GM21390 (cell line): Measurements from ENCODE around the gene IPO11.
"Not testable (repeated sequence)": the region's sequence is repeated elsewhere in the genome, so short reads cannot be mapped to it uniquely, and the experiment has no call there.

ENCODE experiments used
- ATAC-seq: cut with Tn5 transposase; IDR thresholded peaks from one replicate; pipeline ENCODE4 v1.9.1; 2021; ENCODE audit not compliant: unreplicated experiment

The IPO11 gene

GRCh38 chr5:62448528-62448927 lies 36.0 kb downstream of the IPO11 start:
- no peak for ATAC-seq

GRCh38 chr5:62450259-62450658 lies 37.7 kb downstream of the IPO11 start:
- ATAC-seq = no peak

- ATAC-seq = no peak
These were observed 44.5 kb downstream of the IPO11 start for GRCh38 chr5:62457071-62457470.

- ATAC-seq = peak; percentile 82
These were observed 48.0 kb downstream of the IPO11 start for GRCh38 chr5:62460578-62460983.

GRCh38 chr5:62461561-62461960 lies 49.0 kb downstream of the IPO11 start:
- ATAC-seq = no peak

GRCh38 chr5:62465985-62466925 lies 53.7 kb downstream of the IPO11 start:
- ATAC-seq = no peak

GRCh38 chr5:62473209-62473608 lies 60.6 kb downstream of the IPO11 start:
- no peak for ATAC-seq

GRCh38 chr5:62475072-62475471 lies 62.5 kb downstream of the IPO11 start:
- no peak for ATAC-seq

GRCh38 chr5:62477801-62478200 lies 65.2 kb downstream of the IPO11 start:
- ATAC-seq = no peak

- no peak for ATAC-seq
These were observed 71.0 kb downstream of the IPO11 start for GRCh38 chr5:62483556-62483955.

- no peak for ATAC-seq
These were observed 74.1 kb downstream of the IPO11 start for GRCh38 chr5:62486672-62487071.

GRCh38 chr5:62488531-62488930 lies 76.0 kb downstream of the IPO11 start:
- ATAC-seq = no peak

GRCh38 chr5:62489471-62489870 lies 76.9 kb downstream of the IPO11 start:
- no peak for ATAC-seq

- ATAC-seq = no peak
These were observed 82.2 kb downstream of the IPO11 start for GRCh38 chr5:62494772-62495171.

- ATAC-seq = no peak
These were observed 84.3 kb downstream of the IPO11 start for GRCh38 chr5:62496876-62497275.

GRCh38 chr5:62498961-62499360 lies 86.4 kb downstream of the IPO11 start:
- no peak for ATAC-seq

GRCh38 chr5:62499756-62500155 lies 87.2 kb downstream of the IPO11 start:
- ATAC-seq = no peak

GRCh38 chr5:62502456-62503101 lies 90.0 kb downstream of the IPO11 start:
- no peak for ATAC-seq

- no peak for ATAC-seq
These were observed 91.6 kb downstream of the IPO11 start for GRCh38 chr5:62504129-62504528.

- ATAC-seq = no peak
These were observed 94.3 kb downstream of the IPO11 start for GRCh38 chr5:62506659-62507460.

- ATAC-seq = not testable (repeated sequence)
These were observed 96.2 kb downstream of the IPO11 start for GRCh38 chr5:62508760-62509159.
